NCI-H2107 treated with DMSO at 0.1 percent for 48 hours (cell line): ENCODE data around the gene LRRC27.

Experiments used
- DNase-seq: peaks from one replicate; lab custom pipeline; 2025; ENCODE audit not compliant: unreplicated experiment; lab: John Stamatoyannopoulos, UW

LRRC27 gene

DNA sequence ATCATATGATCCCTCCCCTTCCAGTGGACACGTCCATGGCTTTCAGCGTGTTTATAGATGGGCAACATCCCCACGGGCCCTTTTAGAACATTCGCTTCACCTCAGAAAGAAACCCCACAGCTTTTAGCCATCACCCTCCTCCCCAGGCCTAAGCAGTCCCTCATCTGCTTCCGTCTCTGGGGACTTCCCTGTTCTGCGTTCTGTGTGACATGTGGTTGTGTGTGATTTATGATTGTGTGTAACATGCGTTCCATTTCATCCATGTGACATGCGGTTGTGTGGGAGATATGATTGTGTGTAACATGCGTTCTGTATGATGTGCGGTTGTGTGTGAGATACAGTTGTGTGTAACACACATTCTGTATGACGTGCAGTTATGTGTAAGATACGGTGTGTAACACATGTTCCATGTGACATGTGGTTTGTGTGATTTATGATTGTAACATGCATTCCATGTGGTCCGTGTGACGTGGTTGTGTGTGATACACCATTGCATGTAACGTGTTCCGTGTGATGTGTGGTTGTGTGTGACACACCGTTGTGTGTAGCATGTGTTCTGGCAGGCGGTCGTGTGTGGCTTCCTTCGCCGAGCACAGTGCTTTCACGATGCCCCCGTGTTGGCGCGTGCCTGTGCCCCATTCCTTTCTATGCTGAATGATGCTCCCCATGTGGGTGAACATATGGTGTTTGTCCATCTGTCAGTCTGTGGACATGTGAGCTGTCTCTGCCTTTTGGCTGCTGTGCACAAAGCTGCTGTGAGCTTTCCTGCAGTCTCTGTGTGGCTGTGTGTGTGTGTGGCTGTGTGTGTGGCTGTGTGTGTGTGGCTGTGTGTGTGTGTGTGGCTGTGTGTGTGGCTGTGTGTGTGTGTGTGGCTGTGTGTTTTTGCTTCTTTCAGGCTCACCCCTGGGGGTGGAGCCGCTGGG, 91.2 kb downstream of the LRRC27 start:
- DNase-seq, result no peak

- DNase-seq, result no peak
These were observed 92.2 kb downstream of the LRRC27 start for GRCh38 chr10:132423966-132424861.

- DNase-seq, result no peak
These were observed 93.2 kb downstream of the LRRC27 start for GRCh38 chr10:132425029-132425756.

GRCh38 chr10:132425757-132426155, 93.8 kb downstream of the LRRC27 start:
- DNase-seq, result no peak

- DNase-seq, result no peak
These were observed 95.2 kb downstream of the LRRC27 start for GRCh38 chr10:132427006-132427771.

- DNase-seq, result no peak
These were observed 96.0 kb downstream of the LRRC27 start for GRCh38 chr10:132427939-132428367.

GRCh38 chr10:132428486-132428995, 96.5 kb downstream of the LRRC27 start:
- DNase-seq, result no peak
